ENCODE measurements around the gene ERICH4. TPM values are rescaled to one million over a fixed set of nuclear protein-coding genes. Genes with fewer than 3 reads are reported as not detected.

The ERICH4 gene
- total and polyA plus RNA-seq, 2 of the 8 experiments (the other 6 are each of a cell fraction or from before 2014, with no cell fraction given), result not detected

DNA sequence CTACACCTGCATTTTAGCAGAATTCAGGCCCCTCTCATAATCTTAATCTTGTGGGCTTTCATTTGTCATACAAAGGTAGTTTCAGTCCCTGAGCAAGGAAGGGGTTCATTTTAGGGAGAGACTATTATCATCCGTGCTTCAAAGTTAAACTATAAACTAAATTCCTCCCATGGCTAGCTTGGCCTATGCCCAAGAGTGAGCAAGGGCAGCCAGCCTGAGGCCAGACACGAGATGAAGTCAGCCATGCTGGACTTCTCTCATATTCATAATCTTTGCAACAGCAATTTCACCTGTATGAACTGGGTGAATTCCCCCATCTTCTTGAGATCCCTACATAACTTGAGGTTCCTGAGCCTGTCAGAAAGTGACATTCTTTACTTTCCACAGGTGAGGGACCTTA is 13.0 kb downstream of the ERICH4 start:
- Histone ChIP-seq H3K4me2 (ENCODE audit: insufficient read depth in 1 of 2, low read depth in 2 of 2, low read length in 2 of 2) (no peak overlapping the region), H3K23ac (ENCODE audit: insufficient read length) (no peak overlapping the region), H4K91ac (replicated peaks; ENCODE audit: insufficient read length, low read length) (no peak overlapping the region), H3K79me2 (ENCODE audit: control insufficient read depth in 1 of 2, insufficient read depth in 2 of 2, low read length in 2 of 2) (no peaks in the 10 kb centered on the region), H3K27ac (ENCODE audit: low read depth, low read length) (no peak overlapping the region), H2AK5ac (ENCODE audit: low read depth, low read length) (no peak overlapping the region), H3K4me3 (ENCODE audit: extremely low read depth in 1 of 4, insufficient read depth in 2 of 4, low read depth in 3 of 4, low read length in 4 of 4) (no peak overlapping the region), H3K23me2 (ENCODE audit: low read depth, low read length) (no peaks in the 10 kb centered on the region), H3K36me3 (ENCODE audit: control insufficient read depth in 2 of 4, insufficient read depth in 4 of 4, low read length in 3 of 4) (no peaks in the 10 kb centered on the region), H2BK15ac (ENCODE audit: low read length) (no peak overlapping the region), H2BK12ac (ENCODE audit: low read depth, low read length) (no peak overlapping the region), H3K4me1 (replicated peaks in 1 of 4; ENCODE audit: control insufficient read depth in 3 of 4, insufficient read depth in 4 of 4, low read length in 3 of 4) (no peaks in the 10 kb centered on the region), H4K20me1 (replicated peaks in 1 of 2; ENCODE audit: control insufficient read depth in 1 of 2, insufficient read depth in 2 of 2, low read length in 2 of 2) (no peaks in the 10 kb centered on the region), H3K14ac (ENCODE audit: insufficient read length) (no peak overlapping the region), H3K9me3 (ENCODE audit: insufficient read depth in 2 of 2, low read depth in 1 of 2, low read length in 1 of 2) (peaks cover 8 to 17% of the 10 kb centered on the region in 2 experiments; a peak in 3 of 4 replicates), H4K5ac (ENCODE audit: insufficient read length, low read depth, low read length) (no peak overlapping the region), H3K18ac (ENCODE audit: extremely low read depth, low read length) (no peak overlapping the region), H3K27me3 (replicated peaks in 1 of 4; ENCODE audit: control insufficient read depth in 3 of 4, extremely low read depth in 1 of 4, insufficient read depth in 3 of 4, low read length in 3 of 4) (no peaks in the 10 kb centered on the region), H2BK20ac (ENCODE audit: low read length) (no peak overlapping the region), H3K79me1 (ENCODE audit: low read depth, low read length) (no peaks in the 10 kb centered on the region), H2AFZ (ENCODE audit: low read length) (no peak overlapping the region), H4K8ac (ENCODE audit: extremely low read depth, insufficient read depth, low read length) (no peak overlapping the region), H3K4ac (replicated peaks; ENCODE audit: insufficient read length, low read depth, low read length) (no peak overlapping the region), H2BK120ac (replicated peaks; ENCODE audit: low read depth, low read length) (no peak overlapping the region), H2BK5ac (ENCODE audit: low read depth, low read length) (no peak overlapping the region), H3K56ac (replicated peaks; ENCODE audit: insufficient read length, low read depth, low read length) (no peak overlapping the region), H3K9ac (replicated peaks in 1 of 4; ENCODE audit: extremely low read depth in 1 of 4, low read depth in 3 of 4, low read length in 3 of 4) (no peak overlapping the region)
- TF ChIP-seq EP300 (IDR thresholded peaks at IDR 0.05; ENCODE audit: borderline replicate concordance in 1 of 2, low read depth in 2 of 2, low read length in 2 of 2) (no peak), JUND (IDR thresholded peaks at IDR 0.05; ENCODE audit: low read length) (no peak), RBBP5 (IDR thresholded peaks at IDR 0.05; ENCODE audit: borderline replicate concordance, low read depth, low read length) (no peak), POU5F1 (IDR thresholded peaks at IDR 0.05; ENCODE audit: low read depth, low read length) (no peak)
- FAIRE-seq, result no peak
- CTCF ChIA-PET (ENCODE audit: partially characterized antibody), result interaction anchor here (0.9 to 2.3 kb wide), 3 partner anchors 107 to 330 kb away, joined by 3 to 10 read pairs (median 5); no protein-coding TSS in a partner anchor
- WGBS, 2 experiments (ENCODE audit: extremely low coverage in 1 of 2, insufficient coverage in 1 of 2, insufficient read length in 1 of 2, insufficient replicate concordance in 2 of 2, low coverage in 1 of 2, low lambda C conversion rate in 2 of 2, missing lambda C conversion rate in 1 of 2), result 54% methylated on average over 2 of the region's 2 CpGs; no CpG with 5 or more reads in 1 of the 2 experiments
- POLR2A ChIA-PET (ENCODE audit: partially characterized antibody), result no interaction called here
- no peak for DNase-seq (ENCODE audit: low read depth in 1 of 2, low spot score in 2 of 2)
